GM18508 (cell line): ENCODE data around the gene PGAP1.
"Not testable (repeated sequence)": the region's sequence is repeated elsewhere in the genome, so short reads cannot be mapped to it uniquely, and the experiment has no call there.

ENCODE experiments used
- ATAC-seq: cut with Tn5 transposase; IDR thresholded peaks from one replicate; pipeline ENCODE4 v1.9.1; 2021; ENCODE audit warnings: moderate number of reproducible peaks; ENCODE audit not compliant: insufficient read depth, unreplicated experiment

PGAP1 gene

DNA sequence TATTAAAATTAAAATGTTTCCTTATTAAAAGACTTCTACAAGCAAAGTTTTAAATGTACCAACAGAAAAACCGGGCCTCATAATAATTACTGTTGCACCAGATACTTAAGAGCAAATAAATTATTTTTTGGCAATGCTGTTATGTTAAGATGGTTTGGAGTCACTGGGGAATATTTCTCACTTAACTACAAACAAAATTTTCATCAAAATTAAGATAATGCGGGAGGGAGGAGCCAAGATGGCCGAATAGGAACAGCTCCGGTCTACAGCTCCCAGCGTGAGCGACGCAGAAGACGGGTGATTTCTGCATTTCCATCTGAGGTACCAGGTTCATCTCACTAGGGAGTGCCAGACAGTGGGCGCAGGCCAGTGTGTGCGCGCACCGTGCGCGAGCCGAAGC is 21.1 kb downstream of the PGAP1 start:
- ATAC-seq: not testable (repeated sequence)

DNA sequence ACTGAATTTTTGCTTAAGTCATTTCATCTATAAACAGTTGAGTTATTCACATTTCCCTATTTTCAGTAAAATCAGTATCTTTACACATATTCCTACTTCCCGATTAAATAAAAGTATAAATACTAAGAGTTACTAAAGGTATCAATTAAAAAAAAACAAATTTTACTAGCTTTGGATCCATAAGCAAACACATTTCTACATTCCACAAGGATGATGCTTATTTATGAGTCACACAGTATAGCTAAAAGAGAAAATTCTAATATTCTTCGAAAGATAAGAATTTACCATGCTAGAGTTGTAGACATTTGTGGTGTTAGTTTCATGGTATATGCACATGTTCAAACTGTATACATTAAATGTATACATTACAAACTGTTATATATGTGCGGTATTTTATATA is 23.7 kb downstream of the PGAP1 start:
- no peak for ATAC-seq

DNA sequence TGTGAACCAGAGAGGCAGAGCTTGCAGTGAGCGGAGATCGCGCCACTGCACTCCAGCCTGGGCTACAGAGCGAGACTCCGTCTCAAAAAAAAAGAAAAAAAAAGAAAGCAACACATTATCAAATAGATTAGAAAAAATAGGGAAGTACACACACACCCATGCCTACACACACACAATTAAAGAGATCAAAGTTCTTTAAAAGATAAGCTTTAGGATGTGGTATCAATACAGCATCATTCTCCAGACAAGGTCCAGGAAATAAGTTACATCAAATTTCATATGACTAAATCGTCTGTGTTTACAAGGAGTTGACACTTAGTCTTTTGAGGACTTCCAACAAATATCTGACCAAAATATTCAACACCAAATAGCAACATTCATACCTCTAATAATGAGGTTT is 25.7 kb downstream of the PGAP1 start:
- ATAC-seq: no peak

DNA sequence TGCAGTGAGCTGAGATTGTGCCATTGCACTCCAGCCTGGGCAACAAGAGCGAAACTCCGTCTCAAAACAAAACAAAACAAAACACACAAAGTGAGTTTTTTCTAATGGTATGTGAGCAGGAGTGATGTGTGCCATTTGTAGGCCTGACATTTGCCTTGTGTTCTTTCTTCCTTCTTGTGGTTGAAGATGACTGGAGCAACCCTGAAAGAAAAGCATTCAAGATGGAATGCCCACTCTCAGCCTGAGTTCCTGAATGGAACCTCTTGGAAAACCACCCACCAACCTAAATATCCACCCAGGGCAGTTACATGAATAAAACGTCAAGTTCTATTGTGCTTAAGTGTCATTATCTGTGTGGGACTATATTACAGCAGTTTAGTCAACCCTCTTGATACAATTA is 26.5 kb downstream of the PGAP1 start:
- no peak for ATAC-seq

DNA sequence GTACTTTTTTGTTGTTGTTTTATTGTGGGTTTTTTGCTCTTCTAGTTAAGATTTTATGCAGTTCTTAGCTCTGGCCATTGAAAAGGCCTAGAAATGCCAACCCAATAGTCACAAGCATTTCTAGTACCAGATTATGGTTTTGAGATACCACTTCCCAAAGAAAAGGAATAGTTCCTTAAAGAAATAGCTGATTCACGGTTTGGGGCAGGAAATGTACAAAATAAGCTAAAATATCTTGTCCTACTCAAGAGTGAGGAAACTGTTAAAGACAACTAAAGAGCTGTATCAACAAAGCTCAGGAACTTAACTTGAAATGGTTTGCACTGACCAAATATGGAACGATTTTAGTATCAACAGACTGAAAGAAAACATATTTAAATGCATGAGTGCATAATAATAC is 35.4 kb downstream of the PGAP1 start:
- no peak for ATAC-seq

DNA sequence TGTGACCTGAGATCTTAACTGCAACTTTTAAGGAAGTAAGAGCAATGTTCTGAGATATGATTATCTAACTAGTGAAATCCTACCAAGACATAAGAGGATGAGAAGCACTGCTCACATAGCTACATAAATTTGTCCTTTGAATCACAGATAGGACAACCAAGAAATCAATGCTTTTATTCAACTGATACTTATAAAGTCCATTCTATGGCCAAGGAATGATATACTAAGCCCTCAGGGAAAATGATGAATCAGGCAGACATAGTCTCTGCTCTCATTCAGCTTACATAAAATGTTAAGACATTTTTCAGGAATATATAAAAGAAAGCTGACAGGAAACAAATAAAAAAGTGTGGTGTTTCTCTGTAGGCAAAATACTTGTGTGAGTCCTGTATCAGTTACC is 39.1 kb downstream of the PGAP1 start:
- no peak for ATAC-seq

DNA sequence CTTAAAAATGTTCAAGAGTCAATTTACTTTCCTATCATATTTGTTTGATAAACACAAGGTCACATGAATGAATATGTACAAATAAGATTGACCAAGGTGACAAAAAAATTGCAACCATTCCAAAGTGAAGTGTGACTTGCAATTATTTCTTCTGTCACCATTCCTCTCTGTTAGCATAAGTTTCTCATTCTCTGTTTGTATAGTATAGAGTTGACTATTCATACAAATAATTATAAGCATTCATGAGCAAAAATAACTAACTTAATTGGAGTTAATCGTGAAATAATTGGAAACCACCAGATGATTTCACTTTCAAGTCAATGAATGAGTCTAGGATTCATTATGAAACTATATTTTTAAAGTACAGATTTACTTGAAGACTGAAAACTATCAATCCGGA is 42.1 kb downstream of the PGAP1 start:
- ATAC-seq: no peak

DNA sequence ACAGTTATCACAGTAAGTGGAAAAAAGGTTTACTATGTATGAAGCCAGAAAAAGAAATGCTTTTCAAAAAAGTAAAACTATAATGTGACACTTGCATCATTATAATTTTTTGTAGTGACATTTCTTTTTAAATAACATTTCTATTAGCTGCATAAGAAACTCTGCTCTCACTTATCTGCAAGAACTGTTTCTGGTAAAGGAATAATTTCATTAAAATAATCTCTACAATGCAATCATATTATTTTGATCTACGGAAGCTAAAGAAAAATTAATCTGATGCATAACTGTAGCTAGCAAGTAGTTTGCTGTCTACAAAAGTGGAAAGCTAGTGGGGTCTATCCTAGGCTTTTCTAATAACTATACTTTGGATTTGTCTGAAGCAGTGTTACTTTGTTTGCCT is 50.1 kb downstream of the PGAP1 start:
- ATAC-seq: no peak

DNA sequence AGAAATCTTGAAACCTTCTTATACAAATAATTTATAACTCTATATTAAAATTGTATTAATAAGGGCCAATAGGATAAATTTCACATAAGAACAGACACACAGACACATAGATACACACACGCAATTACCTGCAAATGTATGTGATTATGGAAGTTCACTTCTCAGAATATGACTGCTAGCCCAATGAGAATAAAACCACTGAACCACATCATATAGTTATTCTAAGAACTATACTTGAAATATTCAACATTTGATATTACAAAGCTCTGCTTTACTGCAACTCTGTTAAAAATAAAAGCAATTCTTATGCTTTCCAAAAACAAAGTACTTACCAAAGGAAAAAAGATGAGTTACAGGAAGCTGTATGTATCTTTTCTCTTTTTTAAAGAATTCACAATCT is 51.1 kb downstream of the PGAP1 start:
- no peak for ATAC-seq

DNA sequence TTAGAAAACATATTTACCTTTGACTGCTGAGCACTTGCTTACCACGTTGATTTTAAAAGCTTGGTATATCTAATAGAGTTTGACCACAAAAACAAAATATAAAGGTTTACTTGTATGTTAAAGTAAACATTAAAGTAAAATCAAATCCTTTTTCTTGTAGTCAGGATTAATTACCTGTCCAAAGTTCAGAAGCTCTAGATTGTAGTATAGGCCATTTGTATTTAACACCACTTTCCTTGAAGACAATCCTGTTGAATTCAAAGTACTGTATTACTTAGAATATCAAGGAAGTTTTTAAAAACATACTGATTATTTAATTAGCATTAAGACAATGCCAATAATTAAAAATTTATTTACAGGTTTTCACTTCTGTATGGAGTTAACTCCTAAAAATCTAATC is 53.0 kb downstream of the PGAP1 start:
- no peak for ATAC-seq

DNA sequence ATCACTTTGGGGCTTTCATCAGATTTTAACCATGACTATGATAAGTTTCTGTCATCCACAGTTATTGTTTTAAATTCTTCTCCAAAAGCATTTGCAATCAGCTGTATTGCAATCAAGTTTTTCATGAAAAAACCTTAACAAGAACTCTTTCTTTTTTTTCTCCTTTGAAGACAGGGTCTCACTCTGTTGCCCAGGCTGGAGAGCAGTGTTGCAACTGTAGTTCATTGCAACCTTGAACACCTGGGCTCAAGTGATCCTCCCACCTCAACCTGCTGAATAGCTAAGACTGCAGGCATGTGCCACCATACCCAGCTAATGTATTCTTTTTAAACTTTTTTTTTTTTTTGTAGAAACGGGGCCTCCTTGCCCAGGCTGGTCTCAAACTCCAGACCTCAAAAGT is 71.9 kb downstream of the PGAP1 start:
- ATAC-seq: no peak

DNA sequence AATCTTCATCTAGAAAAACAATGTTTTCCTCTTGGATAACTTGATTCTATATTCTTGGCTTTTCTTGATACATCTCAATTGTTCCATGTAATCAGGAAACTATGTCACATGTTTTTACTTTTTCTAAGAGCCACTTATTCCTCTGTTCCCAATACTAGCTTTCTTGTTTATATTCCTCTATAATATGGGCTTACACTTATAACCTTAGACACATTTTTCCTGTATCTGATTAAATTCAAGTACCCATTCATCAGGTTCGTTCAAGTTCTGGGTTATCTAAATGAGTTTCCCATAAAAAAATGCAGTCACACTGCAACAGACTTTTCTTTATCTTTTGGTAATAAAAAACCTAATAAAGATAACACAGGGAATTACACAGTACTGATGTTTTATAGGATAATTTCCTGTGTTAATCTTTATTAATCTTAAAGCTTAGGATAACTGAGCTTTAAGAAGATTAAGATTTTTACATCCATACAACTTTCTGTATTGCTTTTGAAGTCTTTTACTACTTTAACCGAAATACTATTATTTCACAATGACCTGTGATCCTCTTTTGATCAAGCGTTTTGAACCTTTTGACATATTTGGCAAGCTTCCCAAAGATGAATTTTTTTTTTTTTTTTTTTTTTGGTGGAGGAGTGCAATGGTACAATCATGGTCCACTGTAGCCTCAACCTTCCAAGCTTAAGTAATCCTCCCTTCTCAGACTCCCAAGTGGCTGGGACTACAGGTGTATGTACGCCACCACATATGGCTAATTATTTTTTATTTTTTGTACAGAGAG is 73.0 kb downstream of the PGAP1 start:
- no peak for ATAC-seq

DNA sequence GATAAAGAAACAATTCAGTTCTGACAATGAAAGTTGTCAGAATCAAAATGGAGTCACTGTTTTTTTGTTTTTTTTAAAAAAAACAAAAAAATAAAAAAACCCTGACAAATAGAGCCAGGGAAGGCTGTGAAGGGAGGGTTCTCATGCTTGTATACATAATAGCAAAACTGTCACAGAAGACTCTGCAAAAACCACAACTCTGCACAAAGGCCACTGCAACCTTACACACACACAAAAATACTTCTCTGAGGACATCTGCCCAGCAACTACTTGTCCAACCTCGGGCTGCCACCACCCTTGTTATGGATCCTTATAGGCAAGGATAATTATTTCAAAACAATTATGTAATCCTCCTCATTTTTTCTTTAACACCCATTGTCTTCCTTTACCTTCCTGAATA is 75.4 kb downstream of the PGAP1 start:
- ATAC-seq: no peak

DNA sequence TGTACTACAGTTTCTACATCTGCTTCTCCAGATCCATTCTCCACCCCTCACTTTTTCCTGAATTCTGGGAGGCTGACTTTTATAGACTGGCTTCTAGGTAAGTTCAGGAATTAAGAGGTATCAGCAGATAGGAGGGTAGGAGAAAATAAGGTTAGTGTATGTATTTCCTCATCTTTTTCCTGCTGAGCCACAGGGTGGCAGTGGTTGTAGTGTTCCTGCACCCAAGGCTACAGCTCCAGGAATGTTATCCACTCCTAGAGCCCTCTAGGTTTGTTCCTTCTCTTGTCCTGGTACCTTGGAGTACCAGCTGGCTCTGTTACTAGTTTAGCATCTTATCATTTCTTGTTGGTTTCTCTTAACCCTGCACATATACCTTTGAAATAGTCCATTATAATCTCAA is 76.6 kb downstream of the PGAP1 start:
- ATAC-seq: no peak

DNA sequence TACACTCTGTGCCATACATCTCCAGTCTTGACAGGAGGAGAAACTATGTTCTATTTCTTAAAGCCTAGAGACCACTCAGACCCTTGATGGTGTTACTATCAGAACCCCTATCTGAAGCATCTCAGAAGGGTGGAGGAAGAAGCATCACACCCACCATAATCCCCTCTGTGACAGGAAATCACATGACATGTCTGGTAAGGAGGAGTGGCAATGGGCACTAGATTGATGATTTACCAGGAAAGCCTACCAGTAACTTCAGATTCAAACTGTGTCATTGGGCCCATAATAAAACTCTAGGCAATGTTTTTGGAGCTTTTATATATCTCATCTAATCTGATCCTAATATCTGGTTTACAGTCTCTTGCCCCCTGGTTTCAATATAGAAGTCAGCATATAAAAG is 80.2 kb downstream of the PGAP1 start:
- ATAC-seq: no peak

DNA sequence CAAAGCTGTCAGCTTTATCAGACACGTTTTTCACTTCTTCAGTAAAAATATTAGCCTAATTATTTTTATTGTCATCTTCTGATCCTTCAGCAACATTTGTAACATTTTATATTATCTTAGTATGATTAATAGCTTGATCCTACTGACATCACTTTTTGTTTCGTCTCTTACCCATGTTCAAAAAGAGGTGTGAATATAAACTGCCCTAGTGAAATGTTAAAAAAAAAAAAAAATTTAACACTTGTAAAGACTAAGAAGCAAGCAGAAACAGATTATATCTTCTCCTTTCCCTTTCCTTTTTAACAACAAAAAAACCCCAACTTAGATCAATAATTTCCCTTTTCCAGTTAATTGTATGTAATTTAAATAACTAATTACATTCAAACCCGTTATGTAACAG is 81.1 kb downstream of the PGAP1 start:
- ATAC-seq: no peak

DNA sequence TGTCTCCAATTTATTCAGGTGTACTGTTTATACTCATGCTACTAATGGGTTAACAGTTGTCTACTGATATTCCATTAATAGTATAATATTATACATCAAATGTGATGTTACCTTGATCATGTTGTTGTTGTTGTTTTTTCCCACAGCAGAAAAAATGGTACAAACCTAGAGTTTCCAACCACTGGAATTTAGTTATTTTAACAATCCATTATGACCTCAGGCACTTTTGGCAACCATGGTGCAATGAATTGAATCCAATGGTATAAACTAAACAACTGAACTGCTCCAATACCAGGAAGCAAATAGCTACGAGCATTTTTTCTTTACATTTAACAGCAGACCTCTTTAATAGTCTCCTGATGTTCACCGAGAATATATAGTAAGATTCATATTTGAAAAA is 86.3 kb downstream of the PGAP1 start:
- no peak for ATAC-seq

DNA sequence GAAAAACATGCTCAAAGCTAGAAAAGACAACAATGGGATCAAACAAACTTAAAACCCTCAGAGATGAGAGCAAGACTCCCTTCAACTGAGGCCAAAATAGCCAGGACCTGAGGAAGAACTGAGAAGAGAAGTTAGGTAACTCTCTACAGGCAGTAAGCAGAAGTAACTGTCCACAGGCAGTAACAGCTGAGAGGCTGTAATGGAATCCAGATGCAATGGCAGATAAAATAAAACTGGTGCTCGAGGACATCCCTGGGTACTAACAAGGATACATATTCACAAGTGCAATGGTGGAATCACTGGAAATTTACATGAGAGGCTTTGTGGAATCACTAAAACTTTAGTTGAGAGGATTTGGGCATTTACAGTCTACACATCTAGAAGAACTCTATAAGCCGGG is 86.9 kb downstream of the PGAP1 start:
- no peak for ATAC-seq

DNA sequence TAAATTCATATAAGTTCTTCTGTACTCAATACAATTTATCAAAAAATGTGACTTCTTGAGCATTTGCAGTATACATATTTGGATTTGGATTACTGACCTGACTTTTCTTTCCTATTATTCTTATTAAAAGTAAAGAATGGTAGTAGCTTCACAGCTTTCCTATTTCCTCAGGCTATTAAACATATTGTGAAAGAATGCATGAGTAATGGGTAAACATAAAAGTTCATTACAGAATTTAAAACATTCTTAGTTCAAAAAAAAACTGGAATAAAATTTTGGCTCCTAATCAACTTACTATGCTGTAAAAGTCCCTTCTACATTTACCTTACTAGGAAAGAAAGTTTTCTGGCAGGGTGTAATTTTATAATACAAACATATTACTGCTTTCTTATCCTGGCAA is 90.1 kb downstream of the PGAP1 start:
- ATAC-seq: no peak

DNA sequence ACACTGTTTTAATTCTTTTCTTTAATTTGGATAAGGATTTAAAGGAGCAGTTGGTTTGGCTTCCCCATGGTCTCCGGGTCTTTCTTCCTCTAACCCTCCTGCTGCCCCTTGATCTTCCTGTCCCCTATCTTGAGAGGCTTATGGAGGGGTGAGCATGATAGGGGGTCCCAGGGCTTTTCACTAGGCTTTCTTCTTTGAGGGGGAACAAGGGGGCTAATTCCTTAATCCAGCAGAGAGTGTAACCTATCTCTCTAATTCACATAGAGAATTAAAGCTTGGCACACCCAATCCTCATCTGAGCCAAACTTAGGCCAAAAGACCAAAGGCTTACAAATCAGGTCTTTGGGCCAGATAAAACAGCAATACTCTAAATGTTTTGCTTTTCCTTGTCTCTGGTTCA is 95.8 kb downstream of the PGAP1 start:
- no peak for ATAC-seq

DNA sequence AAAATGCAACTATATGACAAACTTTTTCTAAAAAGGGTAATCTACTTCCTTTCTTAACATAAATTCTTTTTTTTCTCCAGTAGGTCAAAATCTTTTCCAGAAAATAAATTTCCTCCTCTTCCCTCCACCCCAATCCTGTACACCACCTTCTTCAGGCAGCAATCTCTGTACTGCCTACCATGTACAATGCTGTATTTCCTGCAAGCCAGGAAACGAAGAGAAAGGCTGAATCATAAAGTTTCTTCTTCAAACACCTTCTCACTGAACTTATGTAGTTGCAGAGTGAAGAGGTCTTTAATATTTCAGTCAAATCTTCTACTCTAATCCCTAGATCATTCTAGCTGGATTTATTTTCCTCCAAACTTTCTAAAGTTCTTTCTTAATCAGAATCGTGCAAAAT is 99.2 kb downstream of the PGAP1 start:
- ATAC-seq: no peak

DNA sequence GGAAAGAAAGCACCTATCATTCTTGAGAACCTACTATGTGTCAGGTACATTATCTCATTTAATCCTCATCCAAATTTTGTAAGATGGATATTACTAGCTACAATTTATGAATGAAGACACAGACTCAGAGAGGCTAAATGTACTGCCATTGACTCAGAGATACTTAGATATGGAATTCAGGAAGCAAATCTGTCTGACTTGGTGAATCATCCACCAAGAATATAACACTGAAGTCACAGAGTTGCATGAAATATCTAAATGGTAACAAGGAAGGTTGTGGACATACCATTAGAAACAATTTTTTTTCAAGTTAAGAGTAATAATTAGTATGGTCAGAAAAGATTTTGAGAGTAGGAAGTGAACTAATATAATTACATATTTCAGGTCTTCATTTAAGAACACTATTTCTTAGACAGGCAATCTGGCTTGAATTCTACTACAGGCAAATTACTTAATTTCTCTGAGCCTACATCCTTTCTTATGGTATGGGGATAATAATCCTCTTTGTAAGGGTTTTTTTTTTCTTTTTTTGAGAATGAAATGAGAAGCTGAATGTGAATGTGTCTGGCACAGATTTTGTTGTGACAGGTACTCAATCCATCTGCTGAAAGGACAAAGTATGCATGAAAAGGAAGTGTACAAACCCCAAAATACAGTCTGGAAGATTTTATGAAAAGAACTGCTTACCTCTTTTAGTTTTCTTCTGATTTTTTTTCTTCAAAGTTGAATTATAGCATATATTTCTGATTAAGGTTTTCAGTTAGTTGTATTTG is 102.6 kb downstream of the PGAP1 start:
- no peak for ATAC-seq
